Breast epithelium (tissue), 3 donors: Measurements from ENCODE around the gene ARRDC2.

Source experiments
- CTCF ChIP-seq, 3 donors: fragments of 450-650 bp; IDR thresholded peaks; one replicate each; pipeline ENCODE4 v1.5.1; 2016 to 2017; ENCODE audit warnings: antibody characterized with exemption in 3 of 3, mild to moderate bottlenecking in 3 of 3, moderate library complexity in 3 of 3
- POLR2A ChIP-seq: fragments of 450-650 bp; IDR thresholded peaks from one replicate; pipeline ENCODE4 v1.6.1; 2016; ENCODE audit warnings: antibody characterized with exemption, mild to moderate bottlenecking, moderate library complexity

GRCh38 chr19:17975032-17975431, 32.9 kb upstream of the ARRDC2 start:
- TF ChIP-seq CTCF (IDR thresholded peaks at IDR 0.05) = no peak
- TF ChIP-seq POLR2A = no peak
